Measurements from ENCODE around the gene TMEM184B. TPM values are rescaled to one million over a fixed set of nuclear protein-coding genes. Genes with fewer than 3 reads are reported as not detected.
"Not testable (repeated sequence)": the region's sequence is repeated elsewhere in the genome, so short reads cannot be mapped to it uniquely, and the experiment has no call there.

The TMEM184B gene
- polyA plus RNA-seq, 1 donor: 71.7 TPM

- DNase-seq (ENCODE audit: low read depth): no peak
These were observed 23.5 kb downstream of the TMEM184B start for GRCh38 chr22:38249301-38249700.

- DNase-seq (ENCODE audit: low read depth): no peak
These were observed 24.5 kb downstream of the TMEM184B start for GRCh38 chr22:38248280-38248679.

DNA sequence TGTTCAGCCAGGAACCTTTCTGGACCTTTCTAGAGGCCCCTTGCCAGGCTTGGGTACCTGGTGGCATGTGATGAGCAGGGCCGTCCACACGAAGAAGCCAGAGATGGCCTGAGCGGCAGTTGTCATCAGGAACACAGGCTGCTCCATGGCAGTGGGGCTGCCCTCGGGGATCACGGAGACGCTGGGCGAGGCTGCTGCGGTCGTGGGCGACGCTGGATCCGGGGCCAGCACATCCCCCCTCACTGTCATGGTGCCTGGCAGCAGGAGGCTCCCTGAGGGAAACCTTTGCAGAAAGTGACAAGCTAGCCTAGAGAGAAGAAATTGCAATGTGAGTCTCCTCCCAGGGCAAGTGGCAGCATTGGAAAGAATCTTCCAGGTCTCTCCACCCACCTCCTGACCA lies 25.1 kb downstream of the TMEM184B start:
- DNase-seq (ENCODE audit: low read depth): no peak

GRCh38 chr22:38246692-38247091 lies 26.1 kb downstream of the TMEM184B start:
- peak; percentile 53 for DNase-seq (ENCODE audit: low read depth)

DNA sequence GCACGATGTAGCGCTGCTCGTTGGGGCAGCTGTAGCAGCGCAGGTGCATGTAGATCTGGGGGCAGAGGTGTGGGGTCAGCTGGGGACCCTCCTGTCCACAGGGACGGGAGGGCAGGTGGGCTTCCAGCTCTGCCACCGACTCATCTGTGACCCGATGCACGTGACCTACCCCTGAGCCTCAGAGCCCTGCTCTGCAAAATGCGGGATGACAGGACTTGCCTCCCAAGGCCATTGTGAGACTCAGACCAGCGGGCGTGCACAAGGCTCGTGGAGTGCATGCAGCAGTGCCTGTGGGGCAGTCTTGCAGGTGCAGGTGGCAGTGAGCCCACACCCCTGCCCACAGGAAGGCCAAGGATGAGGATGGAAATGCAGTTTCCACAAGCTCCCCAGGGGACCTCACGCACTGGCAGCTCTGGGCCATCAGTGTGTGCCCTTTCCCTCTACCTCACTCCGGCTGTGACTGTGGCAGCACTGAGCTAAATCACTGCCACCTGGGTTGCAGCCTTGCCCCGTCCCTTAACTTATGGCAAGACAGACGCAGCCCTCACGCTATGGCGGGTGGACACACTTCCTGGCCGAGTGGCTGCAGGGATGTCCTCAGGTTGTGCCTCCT lies 26.7 kb downstream of the TMEM184B start:
- no peak for DNase-seq (ENCODE audit: low read depth)

GRCh38 chr22:38244106-38244505 lies 28.7 kb downstream of the TMEM184B start:
- no peak for DNase-seq (ENCODE audit: low read depth)

DNA sequence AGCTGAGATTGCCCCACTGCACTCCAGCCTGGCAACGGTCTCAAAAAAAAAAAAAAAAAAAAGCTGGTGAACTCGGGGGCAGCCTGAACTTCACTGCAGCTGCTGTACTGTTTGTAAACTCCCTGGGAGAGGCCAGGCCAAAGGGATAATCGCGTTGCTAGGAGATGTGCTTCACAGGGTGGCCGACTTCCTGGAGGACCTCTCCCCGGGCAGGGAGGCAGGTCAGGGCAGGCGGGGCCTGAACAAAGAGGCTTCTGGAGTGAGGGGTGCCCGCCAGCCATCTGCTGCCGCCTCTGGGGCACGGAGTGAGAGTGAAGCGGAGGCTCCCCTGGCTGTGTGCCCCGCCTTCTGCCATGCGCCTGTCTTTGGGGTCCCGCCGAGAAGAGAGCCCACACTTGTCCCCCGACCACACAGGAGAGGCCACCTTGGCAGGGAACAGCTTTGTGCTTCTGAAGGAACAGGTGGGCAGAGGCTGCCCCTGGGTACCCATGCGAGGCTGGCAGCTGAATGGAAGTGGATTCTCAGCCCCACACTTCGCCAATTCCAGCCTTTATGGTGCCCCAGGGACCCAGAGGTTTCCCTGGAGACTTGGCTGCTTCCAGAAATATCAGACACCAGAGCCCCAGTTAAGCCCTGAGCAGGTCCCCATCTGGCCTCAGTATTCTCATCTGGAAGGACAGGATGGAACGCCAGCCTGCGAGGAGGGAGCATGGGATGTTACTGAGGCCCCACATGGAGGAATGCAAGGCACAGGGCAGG lies 29.6 kb downstream of the TMEM184B start:
- no peak for DNase-seq (ENCODE audit: low read depth)

GRCh38 chr22:38240734-38241252 lies 32.0 kb downstream of the TMEM184B start:
- no peak for DNase-seq (ENCODE audit: low read depth)

- DNase-seq (ENCODE audit: low read depth): no peak
These were observed 33.6 kb downstream of the TMEM184B start for GRCh38 chr22:38239101-38239761.

DNA sequence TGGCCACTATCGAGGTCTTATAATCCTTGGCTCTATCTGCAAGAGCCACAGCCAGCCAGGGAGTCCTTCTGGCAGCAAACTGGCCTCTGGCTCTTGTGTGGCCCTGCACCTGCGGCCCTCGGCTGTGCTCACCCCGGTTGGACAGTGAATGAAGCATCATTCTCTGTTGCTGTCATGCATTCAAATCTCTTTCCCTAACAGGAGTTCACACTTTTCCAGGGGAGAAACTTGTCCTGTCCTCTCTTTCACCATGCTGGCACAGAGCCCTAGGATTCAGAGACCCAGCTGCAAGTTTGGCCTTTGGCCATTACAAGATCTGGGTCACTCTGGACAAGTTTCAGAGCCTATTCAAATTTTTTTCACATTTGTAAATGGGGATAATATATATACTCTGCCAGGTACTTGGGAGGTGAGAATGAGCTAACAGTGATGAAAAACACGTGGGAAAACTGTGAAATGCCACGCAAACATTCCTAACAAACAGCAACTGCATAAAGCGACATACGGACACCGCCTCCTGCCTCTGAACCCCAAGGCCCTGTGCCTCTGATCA lies 34.2 kb downstream of the TMEM184B start:
- peak; percentile 46 for DNase-seq (ENCODE audit: low read depth)

- DNase-seq (ENCODE audit: low read depth): no peak
These were observed 36.0 kb downstream of the TMEM184B start for GRCh38 chr22:38236786-38237185.

DNA sequence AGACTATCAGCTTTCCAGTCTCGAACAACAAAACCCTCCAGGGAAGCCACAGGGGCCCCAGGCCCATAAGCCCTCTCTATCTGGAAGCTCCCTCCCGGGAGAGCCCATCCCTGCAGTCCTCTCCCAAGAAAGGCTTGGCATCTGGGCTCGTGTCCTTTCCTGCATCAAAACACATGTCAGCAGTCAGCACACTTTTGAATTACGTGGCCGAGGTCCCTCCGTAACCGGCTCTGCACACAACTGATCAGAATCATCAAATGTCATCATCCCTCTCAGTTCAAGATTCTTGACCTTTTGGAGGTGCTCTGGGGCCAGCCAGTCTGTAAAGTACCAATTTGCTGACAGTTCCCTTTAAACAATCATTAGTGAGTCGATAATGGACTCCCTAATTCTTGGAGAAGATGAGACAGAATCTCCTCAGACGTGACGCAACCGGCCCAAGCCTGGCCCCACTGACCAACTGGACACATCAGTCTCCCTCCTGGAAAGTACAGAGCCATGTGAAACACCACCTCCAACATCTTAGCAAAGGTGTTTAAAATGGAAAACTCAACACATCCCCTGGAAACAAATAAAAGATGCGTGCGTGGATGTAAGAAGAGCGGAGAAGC lies 37.5 kb downstream of the TMEM184B start:
- DNase-seq (ENCODE audit: low read depth): no peak

GRCh38 chr22:38233856-38234255 lies 39.0 kb downstream of the TMEM184B start:
- not testable (repeated sequence) for DNase-seq (ENCODE audit: low read depth)

- DNase-seq (ENCODE audit: low read depth): no peak
These were observed 39.4 kb downstream of the TMEM184B start for GRCh38 chr22:38233427-38233826.

GRCh38 chr22:38232196-38232595 lies 40.6 kb downstream of the TMEM184B start:
- no peak for DNase-seq (ENCODE audit: low read depth)

- no peak for DNase-seq (ENCODE audit: low read depth)
These were observed 41.9 kb downstream of the TMEM184B start for GRCh38 chr22:38230916-38231315.

- no peak for DNase-seq (ENCODE audit: low read depth)
These were observed 42.5 kb downstream of the TMEM184B start for GRCh38 chr22:38230108-38230825.

GRCh38 chr22:38228873-38229740 lies 43.7 kb downstream of the TMEM184B start:
- no peak for DNase-seq (ENCODE audit: low read depth)

DNA sequence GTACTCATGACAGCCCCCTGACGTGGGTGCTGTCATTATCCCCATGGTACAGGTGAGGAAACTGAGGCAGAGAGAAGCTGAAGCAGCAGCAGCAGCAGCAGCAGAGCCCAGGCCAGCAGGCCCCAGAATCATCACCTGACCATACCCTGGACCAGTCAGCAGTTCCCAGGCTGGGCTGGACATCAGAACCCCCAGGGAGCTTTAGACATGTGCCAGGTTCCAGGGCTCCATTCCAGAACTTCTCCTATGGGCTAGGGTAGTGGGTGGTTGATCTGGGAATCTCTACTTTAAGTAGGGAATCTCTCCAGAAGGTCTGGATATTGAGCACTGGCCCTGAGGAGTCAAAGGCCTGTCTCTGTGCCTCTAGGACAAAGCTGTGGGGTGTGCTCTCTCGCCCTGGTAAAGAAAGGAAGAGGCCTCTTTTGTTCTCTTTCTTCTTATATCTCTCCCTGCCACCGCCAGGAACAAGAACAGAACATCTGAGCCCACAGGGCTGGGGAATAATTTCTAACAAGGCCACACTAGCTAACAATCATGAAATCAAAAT lies 44.4 kb downstream of the TMEM184B start:
- no peak for DNase-seq (ENCODE audit: low read depth)
